ENCODE results near the gene ABLIM2.

ABLIM2 gene

DNA sequence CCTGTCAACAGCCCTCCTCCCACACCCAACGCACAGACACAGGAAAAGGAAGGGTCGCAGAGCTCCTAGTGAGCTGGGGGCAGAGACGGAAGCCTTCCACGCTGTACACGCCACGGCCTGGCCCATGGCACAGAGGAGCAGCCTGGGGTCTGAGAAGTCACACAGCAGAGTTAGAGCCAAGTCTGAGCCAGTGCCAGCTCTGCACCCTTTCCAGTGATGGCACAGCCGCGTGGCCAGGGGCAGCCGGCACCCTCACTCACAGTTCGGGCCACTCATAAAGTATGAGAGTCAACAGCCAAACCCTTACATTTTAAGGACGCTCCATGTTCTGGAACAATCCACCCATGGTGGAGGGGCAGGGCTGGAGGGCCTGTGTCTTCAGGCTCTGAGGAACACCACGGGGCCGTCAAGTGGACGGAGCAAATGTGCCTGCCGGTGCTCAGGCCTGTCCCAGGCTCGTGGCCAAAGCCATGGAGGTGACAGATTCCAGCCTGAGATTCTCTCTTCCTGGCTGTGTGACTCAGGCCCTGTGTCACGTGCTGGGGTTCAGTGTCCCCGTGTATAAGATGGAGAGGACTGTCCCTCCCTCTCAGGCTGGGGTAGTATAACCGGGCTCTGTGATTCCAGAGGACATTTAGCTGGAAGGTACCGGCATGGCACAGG is 91.2 kb downstream of the ABLIM2 start:
- H3K9me3 ChIP-seq (ENCODE audit: control insufficient read depth in 2 of 2, low read length in 2 of 2) = peaks cover 7 to 12% of the 10 kb centered on the region in 2 donors
- no peaks in the 10 kb centered on the region for H3K4me1 ChIP-seq (ENCODE audit: control insufficient read depth in 2 of 2, insufficient read depth in 2 of 2, low read length in 2 of 2)
- no peaks in the 10 kb centered on the region for H3K36me3 ChIP-seq (ENCODE audit: control insufficient read depth in 2 of 2, insufficient read depth in 2 of 2, low read length in 2 of 2)
- H3K27ac ChIP-seq (ENCODE audit: low read depth in 2 of 2, low read length in 2 of 2) = no peak overlapping the region
- H3K4me3 ChIP-seq (ENCODE audit: low read length in 2 of 2) = no peak overlapping the region
- H3K9ac ChIP-seq (ENCODE audit: low read depth in 1 of 2, low read length in 2 of 2) = no peak overlapping the region
- H3K27me3 ChIP-seq (ENCODE audit: control insufficient read depth in 2 of 2, insufficient read depth in 2 of 2, low read length in 2 of 2) = no peaks in the 10 kb centered on the region

DNA sequence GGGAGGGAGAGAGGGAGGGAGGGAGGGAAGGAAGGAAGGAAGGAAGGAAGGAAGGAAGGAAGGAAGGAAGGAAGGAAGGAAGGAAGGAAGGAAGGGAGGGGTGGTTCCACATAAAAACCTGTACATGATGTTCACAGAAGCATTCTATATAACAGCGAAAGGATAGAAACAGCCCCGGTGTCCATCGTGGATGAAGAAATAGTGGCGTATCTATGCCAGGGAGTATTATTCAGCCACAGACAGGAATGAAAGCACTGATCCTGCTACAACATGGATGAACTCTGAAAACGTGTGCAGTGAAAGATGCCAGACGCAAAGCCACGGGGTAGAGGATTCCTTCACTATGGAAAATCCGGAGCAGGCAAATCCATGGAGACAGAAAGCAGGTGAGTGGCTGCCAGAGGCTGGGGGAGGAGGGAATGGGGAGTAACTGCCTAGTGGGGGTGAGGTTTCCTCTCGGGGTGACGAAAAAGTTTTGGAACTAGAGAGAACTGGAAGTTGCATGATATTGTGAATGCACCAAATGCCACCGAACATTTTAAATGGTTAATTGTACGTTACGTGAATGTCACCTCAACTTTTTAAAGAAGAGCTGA is 92.2 kb downstream of the ABLIM2 start:
- Histone ChIP-seq H3K9ac (ENCODE audit: low read depth in 1 of 2, low read length in 2 of 2) (no peak overlapping the region), H3K36me3 (ENCODE audit: control insufficient read depth in 2 of 2, insufficient read depth in 2 of 2, low read length in 2 of 2) (no peaks in the 10 kb centered on the region), H3K4me3 (ENCODE audit: low read length in 2 of 2) (no peak overlapping the region), H3K4me1 (ENCODE audit: control insufficient read depth in 2 of 2, insufficient read depth in 2 of 2, low read length in 2 of 2) (no peaks in the 10 kb centered on the region), H3K27ac (ENCODE audit: low read depth in 2 of 2, low read length in 2 of 2) (no peak overlapping the region), H3K27me3 (ENCODE audit: control insufficient read depth in 2 of 2, insufficient read depth in 2 of 2, low read length in 2 of 2) (no peaks in the 10 kb centered on the region), H3K9me3 (ENCODE audit: control insufficient read depth in 2 of 2, low read length in 2 of 2) (peaks cover 7 to 12% of the 10 kb centered on the region in 2 donors)

DNA sequence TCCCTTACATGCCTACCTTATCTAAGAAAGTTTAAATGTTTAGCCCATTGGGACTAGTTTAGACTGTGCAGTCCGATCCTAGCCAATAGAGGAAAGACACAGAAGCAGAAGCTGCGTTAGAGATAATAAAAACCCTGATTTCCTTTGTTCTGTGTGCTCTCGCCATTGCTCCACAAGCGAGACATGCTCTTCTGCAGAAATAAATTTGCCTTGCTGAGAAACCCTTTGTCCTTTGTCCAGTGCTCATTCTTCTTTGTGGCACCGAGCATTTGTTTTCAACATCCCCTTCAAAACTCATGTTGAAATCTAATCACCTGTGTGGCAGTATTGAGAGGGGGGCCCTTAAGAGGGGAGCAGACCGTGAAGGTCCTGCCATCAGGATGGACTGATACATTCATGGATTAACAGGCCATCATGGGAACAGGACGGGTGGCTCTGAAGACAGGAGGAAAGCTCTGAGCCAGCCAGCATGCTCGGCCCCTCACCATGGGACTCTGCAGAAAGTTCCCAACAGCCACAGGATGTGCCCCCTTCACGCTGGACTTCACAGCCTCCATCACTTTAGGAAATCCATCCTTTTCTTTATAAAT is 94.5 kb downstream of the ABLIM2 start:
- H3K27me3 ChIP-seq (ENCODE audit: control insufficient read depth in 2 of 2, insufficient read depth in 2 of 2, low read length in 2 of 2) = no peaks in the 10 kb centered on the region
- no peak overlapping the region for H3K4me3 ChIP-seq (ENCODE audit: low read length in 2 of 2)
- H3K4me1 ChIP-seq (ENCODE audit: control insufficient read depth in 2 of 2, insufficient read depth in 2 of 2, low read length in 2 of 2) = no peaks in the 10 kb centered on the region
- H3K36me3 ChIP-seq (ENCODE audit: control insufficient read depth in 2 of 2, insufficient read depth in 2 of 2, low read length in 2 of 2) = no peaks in the 10 kb centered on the region
- H3K27ac ChIP-seq (ENCODE audit: low read depth in 2 of 2, low read length in 2 of 2) = no peak overlapping the region
- H3K9me3 ChIP-seq (ENCODE audit: control insufficient read depth in 2 of 2, low read length in 2 of 2) = peaks cover 7 to 12% of the 10 kb centered on the region in 2 donors
- no peak overlapping the region for H3K9ac ChIP-seq (ENCODE audit: low read depth in 1 of 2, low read length in 2 of 2)

DNA sequence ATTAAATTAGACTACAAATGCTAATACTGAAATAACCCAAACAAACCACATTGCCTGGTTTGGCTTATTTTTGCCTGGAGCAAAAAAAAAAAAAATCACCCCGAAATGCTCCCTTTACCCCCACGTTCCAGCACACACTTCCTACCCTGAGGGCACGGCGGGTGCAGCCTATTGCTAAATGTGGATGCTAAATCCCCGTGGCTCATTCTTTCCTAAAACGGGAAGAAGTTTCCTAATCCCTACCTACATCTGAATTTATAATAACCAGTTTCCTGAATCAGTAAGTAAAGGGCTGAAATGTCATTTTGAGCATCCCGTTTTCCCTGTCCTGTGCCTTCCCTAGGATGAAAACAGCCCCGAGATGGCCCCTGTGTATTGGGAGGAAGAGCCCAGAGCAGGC is 97.0 kb downstream of the ABLIM2 start:
- Histone ChIP-seq H3K9ac (ENCODE audit: low read depth in 1 of 2, low read length in 2 of 2) (no peak overlapping the region), H3K27me3 (ENCODE audit: control insufficient read depth in 2 of 2, insufficient read depth in 2 of 2, low read length in 2 of 2) (no peaks in the 10 kb centered on the region), H3K9me3 (ENCODE audit: control insufficient read depth in 2 of 2, low read length in 2 of 2) (peaks cover 5 to 12% of the 10 kb centered on the region in 2 donors), H3K4me1 (ENCODE audit: control insufficient read depth in 2 of 2, insufficient read depth in 2 of 2, low read length in 2 of 2) (no peaks in the 10 kb centered on the region), H3K36me3 (ENCODE audit: control insufficient read depth in 2 of 2, insufficient read depth in 2 of 2, low read length in 2 of 2) (no peaks in the 10 kb centered on the region), H3K27ac (ENCODE audit: low read depth in 2 of 2, low read length in 2 of 2) (no peak overlapping the region), H3K4me3 (ENCODE audit: low read length in 2 of 2) (no peak overlapping the region)

DNA sequence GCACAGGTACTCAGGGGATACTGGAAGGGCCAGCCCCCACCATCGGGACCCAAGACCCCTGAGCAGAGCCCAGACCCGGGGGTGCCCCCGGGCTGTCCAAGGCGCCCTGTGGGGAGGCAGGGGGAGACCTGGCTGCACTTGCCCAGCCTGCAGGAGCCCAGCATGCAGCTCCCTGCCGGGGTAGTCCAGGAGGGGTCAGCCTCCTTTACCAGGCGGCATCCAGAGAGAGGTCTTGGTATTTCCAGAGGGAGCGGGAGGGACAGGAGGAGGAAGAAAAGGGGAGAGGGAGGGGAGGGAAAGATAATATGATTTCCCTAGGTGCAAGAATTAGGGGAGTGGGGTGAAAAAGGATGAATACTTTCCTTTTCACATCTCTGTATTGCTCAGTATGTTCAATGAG is 97.5 kb downstream of the ABLIM2 start:
- H3K27me3 ChIP-seq (ENCODE audit: control insufficient read depth in 2 of 2, insufficient read depth in 2 of 2, low read length in 2 of 2) = no peaks in the 10 kb centered on the region
- H3K4me1 ChIP-seq (ENCODE audit: control insufficient read depth in 2 of 2, insufficient read depth in 2 of 2, low read length in 2 of 2) = no peaks in the 10 kb centered on the region
- H3K4me3 ChIP-seq (ENCODE audit: low read length in 2 of 2) = no peak overlapping the region
- H3K9ac ChIP-seq (ENCODE audit: low read depth in 1 of 2, low read length in 2 of 2) = no peak overlapping the region
- peaks cover 5 to 12% of the 10 kb centered on the region in 2 donors for H3K9me3 ChIP-seq (ENCODE audit: control insufficient read depth in 2 of 2, low read length in 2 of 2)
- H3K27ac ChIP-seq (ENCODE audit: low read depth in 2 of 2, low read length in 2 of 2) = no peak overlapping the region
- no peaks in the 10 kb centered on the region for H3K36me3 ChIP-seq (ENCODE audit: control insufficient read depth in 2 of 2, insufficient read depth in 2 of 2, low read length in 2 of 2)

DNA sequence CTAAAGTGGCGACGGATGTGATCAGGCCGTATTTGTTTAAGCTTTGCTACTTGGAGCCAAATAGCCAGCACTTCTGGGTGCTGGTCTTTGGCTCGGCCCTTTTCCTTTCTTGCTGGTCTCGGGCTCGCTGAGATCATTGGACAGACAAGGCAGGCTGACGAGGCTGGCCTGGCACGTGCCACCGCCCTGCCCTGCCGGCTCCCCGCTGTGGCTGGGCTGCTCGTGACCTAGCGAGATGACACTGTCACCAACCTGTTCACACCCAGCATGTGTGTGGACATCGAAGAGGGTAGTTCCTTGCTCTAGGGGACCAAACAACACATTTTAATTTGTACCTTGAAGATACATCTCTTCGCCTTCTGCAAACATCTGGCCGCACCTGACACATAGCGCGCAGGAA is 98.0 kb downstream of the ABLIM2 start:
- Histone ChIP-seq H3K27ac (ENCODE audit: low read depth in 2 of 2, low read length in 2 of 2) (no peak overlapping the region), H3K36me3 (ENCODE audit: control insufficient read depth in 2 of 2, insufficient read depth in 2 of 2, low read length in 2 of 2) (no peaks in the 10 kb centered on the region), H3K9me3 (ENCODE audit: control insufficient read depth in 2 of 2, low read length in 2 of 2) (peaks cover 5 to 12% of the 10 kb centered on the region in 2 donors), H3K4me3 (ENCODE audit: low read length in 2 of 2) (no peak overlapping the region), H3K27me3 (ENCODE audit: control insufficient read depth in 2 of 2, insufficient read depth in 2 of 2, low read length in 2 of 2) (no peaks in the 10 kb centered on the region), H3K9ac (ENCODE audit: low read depth in 1 of 2, low read length in 2 of 2) (no peak overlapping the region), H3K4me1 (ENCODE audit: control insufficient read depth in 2 of 2, insufficient read depth in 2 of 2, low read length in 2 of 2) (no peaks in the 10 kb centered on the region)

DNA sequence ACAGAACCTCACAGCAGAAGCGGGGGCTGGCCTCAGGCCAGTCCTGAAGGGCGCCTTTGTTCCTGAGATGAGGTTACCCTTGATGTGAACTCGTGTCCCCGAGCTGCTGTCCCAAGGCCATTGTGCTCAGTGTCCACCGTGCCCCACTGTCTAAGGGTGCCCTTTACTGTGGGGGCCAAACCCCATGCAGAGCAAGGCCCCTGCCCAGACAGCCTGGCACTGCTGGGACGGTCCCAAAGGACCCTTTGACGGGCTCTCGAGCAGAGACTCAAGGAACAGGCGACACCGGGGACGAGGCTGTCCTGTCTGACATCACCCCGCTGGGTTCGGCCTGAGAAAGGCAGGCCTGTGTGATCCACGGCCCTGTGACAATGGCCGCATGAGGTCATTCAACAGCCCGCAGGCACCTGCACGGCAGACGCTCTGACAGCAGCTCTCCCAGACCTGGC is 100.6 kb downstream of the ABLIM2 start:
- H3K36me3 ChIP-seq (ENCODE audit: control insufficient read depth in 2 of 2, insufficient read depth in 2 of 2, low read length in 2 of 2) = no peaks in the 10 kb centered on the region
- H3K27ac ChIP-seq (ENCODE audit: low read depth in 2 of 2, low read length in 2 of 2) = no peak overlapping the region
- no peak overlapping the region for H3K4me3 ChIP-seq (ENCODE audit: low read length in 2 of 2)
- no peaks in the 10 kb centered on the region for H3K9me3 ChIP-seq (ENCODE audit: control insufficient read depth in 2 of 2, low read length in 2 of 2)
- no peaks in the 10 kb centered on the region for H3K27me3 ChIP-seq (ENCODE audit: control insufficient read depth in 2 of 2, insufficient read depth in 2 of 2, low read length in 2 of 2)
- no peak overlapping the region for H3K9ac ChIP-seq (ENCODE audit: low read depth in 1 of 2, low read length in 2 of 2)
- H3K4me1 ChIP-seq (ENCODE audit: control insufficient read depth in 2 of 2, insufficient read depth in 2 of 2, low read length in 2 of 2) = no peaks in the 10 kb centered on the region

DNA sequence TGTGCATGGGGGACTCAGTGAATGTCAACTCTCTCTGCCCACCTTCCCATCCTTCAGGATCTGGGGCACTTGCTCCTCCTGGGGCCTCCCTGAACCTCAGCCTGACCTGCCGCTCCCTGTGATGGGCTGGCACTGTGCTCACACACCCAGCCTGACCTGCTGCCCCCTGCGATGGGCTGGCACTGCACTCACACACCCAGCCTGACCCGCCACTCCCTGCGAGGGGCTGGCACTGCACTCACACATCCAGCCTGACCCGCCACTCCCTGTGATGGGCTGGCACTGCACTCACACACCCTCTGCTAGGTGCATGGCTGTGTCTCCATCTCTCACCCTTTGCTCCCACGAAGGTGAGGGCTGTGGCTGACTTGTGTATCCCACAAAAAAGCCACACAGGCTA is 103.4 kb downstream of the ABLIM2 start:
- Histone ChIP-seq H3K36me3 (ENCODE audit: control insufficient read depth in 2 of 2, insufficient read depth in 2 of 2, low read length in 2 of 2) (no peaks in the 10 kb centered on the region), H3K27ac (ENCODE audit: low read depth in 2 of 2, low read length in 2 of 2) (no peak overlapping the region), H3K4me1 (ENCODE audit: control insufficient read depth in 2 of 2, insufficient read depth in 2 of 2, low read length in 2 of 2) (peaks cover 2 to 8% of the 10 kb centered on the region in 2 donors), H3K9me3 (ENCODE audit: control insufficient read depth in 2 of 2, low read length in 2 of 2) (no peaks in the 10 kb centered on the region), H3K27me3 (ENCODE audit: control insufficient read depth in 2 of 2, insufficient read depth in 2 of 2, low read length in 2 of 2) (no peaks in the 10 kb centered on the region), H3K9ac (ENCODE audit: low read depth in 1 of 2, low read length in 2 of 2) (no peak overlapping the region), H3K4me3 (ENCODE audit: low read length in 2 of 2) (no peak overlapping the region)

DNA sequence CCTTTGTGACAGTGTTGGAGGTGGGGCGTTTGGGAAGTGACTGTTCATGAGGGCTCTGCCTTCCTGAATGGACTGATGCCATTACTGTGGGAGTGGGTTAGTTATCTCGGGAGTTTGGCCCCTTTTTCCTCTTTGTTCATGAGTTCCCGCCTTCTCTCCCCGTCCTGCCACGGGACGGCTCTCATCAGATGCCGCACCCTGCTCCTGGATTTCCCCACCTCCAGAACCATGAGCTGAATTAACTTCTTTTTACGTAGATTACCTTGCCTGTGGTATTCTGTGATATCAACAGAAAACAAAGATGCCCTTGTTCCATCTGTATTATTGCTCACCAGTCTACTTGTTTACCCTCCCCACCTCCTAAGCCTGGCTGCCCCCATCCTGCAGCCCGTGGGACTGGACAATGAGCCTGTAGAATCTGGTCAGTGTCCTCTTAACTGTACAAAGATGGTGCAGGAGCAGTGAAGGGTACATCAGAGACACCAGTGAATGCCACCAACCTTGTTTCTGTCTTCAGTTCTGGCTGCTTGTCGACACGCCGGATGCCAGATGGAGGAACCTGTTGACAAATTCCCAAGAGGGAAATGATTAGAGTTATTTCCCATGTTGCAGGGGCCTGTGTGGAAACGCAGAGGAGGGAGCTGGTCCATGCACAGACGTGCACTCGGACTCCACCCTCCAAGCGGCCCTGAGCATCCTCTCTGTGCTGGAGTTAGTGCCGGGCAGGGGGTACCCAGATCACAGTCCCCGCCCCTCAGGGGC is 104.7 kb downstream of the ABLIM2 start:
- H3K9ac ChIP-seq (ENCODE audit: low read depth in 1 of 2, low read length in 2 of 2) = no peak overlapping the region

DNA sequence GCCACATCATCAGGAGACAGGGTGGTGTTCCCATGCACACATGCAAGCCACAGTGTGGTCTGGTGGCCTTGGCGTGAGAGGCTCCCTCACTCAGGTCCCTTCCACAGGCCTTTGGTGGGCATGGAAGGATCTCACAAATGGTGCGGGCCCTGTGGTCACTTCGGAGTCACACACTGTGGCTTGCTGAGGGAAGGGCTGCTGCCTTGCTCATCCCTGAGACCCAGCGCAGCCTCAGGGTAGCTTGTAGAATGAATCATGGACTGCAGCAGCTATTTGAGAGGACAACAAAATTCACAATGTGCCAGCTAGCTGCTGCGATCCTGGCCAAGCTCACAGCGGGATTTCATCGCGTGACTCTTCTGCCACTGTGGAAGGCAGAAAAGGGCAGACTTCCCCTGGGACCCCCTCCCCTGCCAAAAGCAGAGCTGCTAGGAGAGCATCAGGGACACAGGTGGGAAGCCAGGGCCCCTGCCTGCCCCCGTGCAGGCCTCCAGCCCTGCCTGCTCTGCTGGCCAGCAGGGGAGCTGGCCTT is 106.4 kb downstream of the ABLIM2 start:
- H3K27ac ChIP-seq (ENCODE audit: low read depth in 2 of 2, low read length in 2 of 2) = no peak overlapping the region
- H3K36me3 ChIP-seq (ENCODE audit: control insufficient read depth in 2 of 2, insufficient read depth in 2 of 2, low read length in 2 of 2) = no peaks in the 10 kb centered on the region
- peaks cover 2 to 9% of the 10 kb centered on the region in 2 donors for H3K4me1 ChIP-seq (ENCODE audit: control insufficient read depth in 2 of 2, insufficient read depth in 2 of 2, low read length in 2 of 2)
- no peak overlapping the region for H3K9ac ChIP-seq (ENCODE audit: low read depth in 1 of 2, low read length in 2 of 2)
- no peaks in the 10 kb centered on the region for H3K27me3 ChIP-seq (ENCODE audit: control insufficient read depth in 2 of 2, insufficient read depth in 2 of 2, low read length in 2 of 2)
- no peaks in the 10 kb centered on the region for H3K9me3 ChIP-seq (ENCODE audit: control insufficient read depth in 2 of 2, low read length in 2 of 2)
- no peak overlapping the region for H3K4me3 ChIP-seq (ENCODE audit: low read length in 2 of 2)

More for the DNA sequence above, 104.7 kb downstream of the ABLIM2 start:
- no peak overlapping the region for H3K27ac ChIP-seq (ENCODE audit: low read depth in 2 of 2, low read length in 2 of 2)
- no peaks in the 10 kb centered on the region for H3K27me3 ChIP-seq (ENCODE audit: control insufficient read depth in 2 of 2, insufficient read depth in 2 of 2, low read length in 2 of 2)
- no peak overlapping the region for H3K4me3 ChIP-seq (ENCODE audit: low read length in 2 of 2)
- peaks cover 2 to 9% of the 10 kb centered on the region in 2 donors for H3K4me1 ChIP-seq (ENCODE audit: control insufficient read depth in 2 of 2, insufficient read depth in 2 of 2, low read length in 2 of 2)
- no peaks in the 10 kb centered on the region for H3K36me3 ChIP-seq (ENCODE audit: control insufficient read depth in 2 of 2, insufficient read depth in 2 of 2, low read length in 2 of 2)
- no peaks in the 10 kb centered on the region for H3K9me3 ChIP-seq (ENCODE audit: control insufficient read depth in 2 of 2, low read length in 2 of 2)

Measured in mucosa of rectum (tissue), 2 donors.